GM12878 (cell line): ENCODE results near the gene CHRNB2. TPM values are rescaled to one million over a fixed set of nuclear protein-coding genes. Genes with fewer than 3 reads are reported as not detected.

Source experiments
- ASH2L ChIP-seq: fragments of 300-600, 200-600 bp; sonication (generic); IDR thresholded peaks from 2 replicates; pipeline ENCODE4 v1.6.1; 2017; ENCODE audit warnings: low read depth, mild to moderate bottlenecking, borderline replicate concordance
- CHD1 ChIP-seq: IDR thresholded peaks from 2 replicates; pipeline ENCODE4 v1.6.1; 2012; ENCODE audit warnings: low read depth, low read length, improper control_type of control experiment
- CREM ChIP-seq: IDR thresholded peaks from 2 replicates; pipeline ENCODE4 v1.6.1; 2014; ENCODE audit warnings: antibody characterized with exemption, low read depth
- ETV6 ChIP-seq, 2 experiments: fragments of 450-650 bp in 1 of 2; IDR thresholded peaks in 1 of 2; conservative IDR thresholded peaks in 1 of 2; 2 replicates each; pipeline ENCODE4 v1.6.1; 2014; ENCODE audit warnings: antibody characterized with exemption in 1 of 2, borderline replicate concordance in 1 of 2, low read depth in 1 of 2, mild to moderate bottlenecking in 1 of 2, moderate library complexity in 1 of 2
- HDAC2 ChIP-seq: fragments of 200-600 bp; sonication (generic); IDR thresholded peaks from 2 replicates; pipeline ENCODE4 v1.6.1; 2017
- IKZF2 ChIP-seq, 2 experiments: fragments of 450-650 bp; IDR thresholded peaks; 2 replicates each; pipeline ENCODE4 v1.6.1; 2017; ENCODE audit warnings: mild to moderate bottlenecking in 2 of 2, moderate library complexity in 2 of 2
- MEF2B ChIP-seq: fragments of 450-650 bp; IDR thresholded peaks from 2 replicates; pipeline ENCODE4 v1.6.1; 2018; ENCODE audit warnings: mild to moderate bottlenecking, moderate library complexity; ENCODE audit not compliant: partially characterized antibody, poor library complexity, severe bottlenecking
- PAX5 ChIP-seq: IDR thresholded peaks from 2 replicates; pipeline ENCODE4 v1.6.1; 2011; ENCODE audit warnings: low read depth, low read length, borderline replicate concordance
- POLR2A ChIP-seq: IDR thresholded peaks from 2 replicates; pipeline ENCODE4 v1.6.1; 2011; ENCODE audit warnings: low read depth, mild to moderate bottlenecking, low read length
- POLR2AphosphoS2 ChIP-seq: IDR thresholded peaks from 2 replicates; pipeline ENCODE4 v1.6.1; 2011; ENCODE audit warnings: low read depth, mild to moderate bottlenecking, low read length, improper control_type of control experiment, moderate library complexity
- RB1 ChIP-seq: fragments of 450-650 bp; formaldehyde crosslinking; IDR thresholded peaks from 2 replicates; pipeline ENCODE4 v1.6.1; 2017; ENCODE audit warnings: mild to moderate bottlenecking, borderline replicate concordance
- STAT1 ChIP-seq: fragments of 450-650 bp; conservative IDR thresholded peaks from 2 replicates; pipeline ENCODE4 v1.6.1; 2014; ENCODE audit warnings: antibody characterized with exemption, mild to moderate bottlenecking
- TCF12 ChIP-seq: IDR thresholded peaks from 2 replicates; pipeline ENCODE4 v1.6.1; 2011; ENCODE audit warnings: low read depth, mild to moderate bottlenecking, low read length
- TCF7 ChIP-seq: IDR thresholded peaks from 2 replicates; pipeline ENCODE4 v1.6.1; 2014; ENCODE audit warnings: antibody characterized with exemption, borderline replicate concordance
- ZBED1 ChIP-seq: IDR thresholded peaks from 2 replicates; pipeline ENCODE4 v1.6.1; 2016; ENCODE audit warnings: borderline replicate concordance
- ZNF207 ChIP-seq: fragments of 450-650 bp; IDR thresholded peaks from 2 replicates; pipeline ENCODE4 v1.6.1; 2014; ENCODE audit warnings: antibody characterized with exemption, mild to moderate bottlenecking, borderline replicate concordance
- polyA plus RNA-seq, 11 experiments: library from polyadenylated mRNA; depleted of rRNA in 4 of 11; unstranded in 6 of 11; stranded (reverse) in 5 of 11; fragments of >200 nt; fragmentation: Nextera tagmentation in 4 of 11; fragmentation: Illumina TruSeq in 1 of 11; extraction: Ambion mirVana in 4 of 11; extraction: Trizol in 1 of 11; gene quantifications; 1 replicate in 1 of 11; 2 replicates in 10 of 11; pipeline versions ENCODE4 v1.2.1 to v1.2.3, GENCODE V29; 2011 to 2016; ENCODE audit warnings: inconsistent platforms in 2 of 11, missing spikeins in 2 of 11, low read depth in 1 of 11
- total RNA-seq, 4 experiments: library from RNA; depleted of rRNA in 3 of 4; stranded (reverse); fragments of >200 nt in 3 of 4; fragmentation: Illumina TruSeq in 1 of 4; extraction: Trizol in 1 of 4; gene quantifications; 2 replicates each; pipeline versions ENCODE4 v1.2.1 to v1.2.3, GENCODE V29; 2013 to 2021
- TF ChIP-seq, protein P1 (sequence below): IDR thresholded peaks from 2 replicates; pipeline ENCODE4 v1.6.1; 2011; ENCODE audit warnings: mild to moderate bottlenecking, low read depth, low read length, moderate library complexity; ENCODE audit not compliant: insufficient replicate concordance
- TF ChIP-seq, protein P2 (sequence below): fragments of 150-350 bp; IDR thresholded peaks from 2 replicates; pipeline ENCODE4 v1.6.1; 2016; ENCODE audit warnings: low read depth, low read length
- TF ChIP-seq, protein P3 (sequence below): fragments of 450-650 bp; IDR thresholded peaks from 2 replicates; pipeline ENCODE4 v1.6.1; 2017; ENCODE audit warnings: borderline replicate concordance
- TF ChIP-seq, protein P4 (sequence below): IDR thresholded peaks from 2 replicates; pipeline ENCODE4 v1.6.1; 2012; ENCODE audit warnings: improper control_type of control experiment, low read depth, low read length; ENCODE audit not compliant: insufficient replicate concordance

Gene CHRNB2
- total and polyA plus RNA-seq, 10 of the 15 experiments (the other 5 are each of a cell fraction or from before 2014, with no cell fraction given), result 0.01 to 0.11 (median 0.03) TPM; not detected in 6

DNA sequence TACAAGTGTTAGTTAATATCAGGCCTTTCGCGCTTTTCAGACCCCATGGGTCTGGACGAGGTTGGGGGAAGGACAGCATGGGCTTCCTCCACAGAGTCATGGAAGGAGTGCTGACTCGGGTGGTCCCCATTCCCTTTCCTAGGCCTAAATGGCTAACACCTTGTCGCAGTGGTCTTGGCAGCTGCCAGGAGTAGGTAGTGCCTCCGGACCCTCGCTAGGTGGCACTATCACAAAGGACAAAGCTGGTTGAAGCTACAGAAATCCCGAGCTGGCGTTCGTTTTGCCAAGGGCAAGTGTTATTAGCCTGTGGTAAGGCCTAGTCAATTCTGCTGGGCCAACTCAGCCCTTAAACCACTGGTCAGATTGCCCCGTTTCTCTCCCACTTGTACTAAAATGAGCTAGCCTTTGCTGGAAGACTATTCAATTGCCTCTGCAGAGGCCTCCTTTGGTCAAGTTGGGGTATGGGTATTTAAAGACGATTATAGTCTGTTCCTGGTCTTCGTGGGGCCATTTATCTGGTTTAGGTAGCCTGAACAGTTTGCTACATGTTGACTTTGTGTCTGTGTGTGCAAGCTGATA, 8.0 kb upstream of the CHRNB2 start (continued):
- TF ChIP-seq CREM (no peak), ZBED1 (no peak), CHD1 (no peak), PAX5 (no peak), ASH2L (no peak), HDAC2 (no peak), ETV6 (conservative IDR thresholded peaks at IDR 0.05 in 1 of 2, IDR thresholded peaks at IDR 0.05 in 1 of 2; ENCODE audit: borderline replicate concordance in 1 of 2, low read depth in 1 of 2) (no peak), MEF2B (no peak), RB1 (peak; percentile 43; the same call in 1 of the 2 replicates), POLR2A (no peak), POLR2AphosphoS2 (no peak), STAT1 (no peak), TCF7 (no peak), ZNF207 (peak; percentile 20; the same call in 1 of the 2 replicates), TCF12 (peak; percentile 68; the same call in 1 of the 2 replicates), IKZF2 (IDR thresholded peaks at IDR 0.05) (peak in 1 of 2 experiments; percentile 10; a peak in 1 of 4 replicates)
- TF ChIP-seq, protein P1, sequence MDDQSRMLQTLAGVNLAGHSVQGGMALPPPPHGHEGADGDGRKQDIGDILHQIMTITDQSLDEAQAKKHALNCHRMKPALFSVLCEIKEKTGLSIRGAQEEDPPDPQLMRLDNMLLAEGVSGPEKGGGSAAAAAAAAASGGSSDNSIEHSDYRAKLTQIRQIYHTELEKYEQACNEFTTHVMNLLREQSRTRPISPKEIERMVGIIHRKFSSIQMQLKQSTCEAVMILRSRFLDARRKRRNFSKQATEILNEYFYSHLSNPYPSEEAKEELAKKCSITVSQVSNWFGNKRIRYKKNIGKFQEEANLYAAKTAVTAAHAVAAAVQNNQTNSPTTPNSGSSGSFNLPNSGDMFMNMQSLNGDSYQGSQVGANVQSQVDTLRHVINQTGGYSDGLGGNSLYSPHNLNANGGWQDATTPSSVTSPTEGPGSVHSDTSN, result no peak
- TF ChIP-seq, protein P2, sequence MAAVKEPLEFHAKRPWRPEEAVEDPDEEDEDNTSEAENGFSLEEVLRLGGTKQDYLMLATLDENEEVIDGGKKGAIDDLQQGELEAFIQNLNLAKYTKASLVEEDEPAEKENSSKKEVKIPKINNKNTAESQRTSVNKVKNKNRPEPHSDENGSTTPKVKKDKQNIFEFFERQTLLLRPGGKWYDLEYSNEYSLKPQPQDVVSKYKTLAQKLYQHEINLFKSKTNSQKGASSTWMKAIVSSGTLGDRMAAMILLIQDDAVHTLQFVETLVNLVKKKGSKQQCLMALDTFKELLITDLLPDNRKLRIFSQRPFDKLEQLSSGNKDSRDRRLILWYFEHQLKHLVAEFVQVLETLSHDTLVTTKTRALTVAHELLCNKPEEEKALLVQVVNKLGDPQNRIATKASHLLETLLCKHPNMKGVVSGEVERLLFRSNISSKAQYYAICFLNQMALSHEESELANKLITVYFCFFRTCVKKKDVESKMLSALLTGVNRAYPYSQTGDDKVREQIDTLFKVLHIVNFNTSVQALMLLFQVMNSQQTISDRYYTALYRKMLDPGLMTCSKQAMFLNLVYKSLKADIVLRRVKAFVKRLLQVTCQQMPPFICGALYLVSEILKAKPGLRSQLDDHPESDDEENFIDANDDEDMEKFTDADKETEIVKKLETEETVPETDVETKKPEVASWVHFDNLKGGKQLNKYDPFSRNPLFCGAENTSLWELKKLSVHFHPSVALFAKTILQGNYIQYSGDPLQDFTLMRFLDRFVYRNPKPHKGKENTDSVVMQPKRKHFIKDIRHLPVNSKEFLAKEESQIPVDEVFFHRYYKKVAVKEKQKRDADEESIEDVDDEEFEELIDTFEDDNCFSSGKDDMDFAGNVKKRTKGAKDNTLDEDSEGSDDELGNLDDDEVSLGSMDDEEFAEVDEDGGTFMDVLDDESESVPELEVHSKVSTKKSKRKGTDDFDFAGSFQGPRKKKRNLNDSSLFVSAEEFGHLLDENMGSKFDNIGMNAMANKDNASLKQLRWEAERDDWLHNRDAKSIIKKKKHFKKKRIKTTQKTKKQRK, result no peak
- TF ChIP-seq, protein P3, sequence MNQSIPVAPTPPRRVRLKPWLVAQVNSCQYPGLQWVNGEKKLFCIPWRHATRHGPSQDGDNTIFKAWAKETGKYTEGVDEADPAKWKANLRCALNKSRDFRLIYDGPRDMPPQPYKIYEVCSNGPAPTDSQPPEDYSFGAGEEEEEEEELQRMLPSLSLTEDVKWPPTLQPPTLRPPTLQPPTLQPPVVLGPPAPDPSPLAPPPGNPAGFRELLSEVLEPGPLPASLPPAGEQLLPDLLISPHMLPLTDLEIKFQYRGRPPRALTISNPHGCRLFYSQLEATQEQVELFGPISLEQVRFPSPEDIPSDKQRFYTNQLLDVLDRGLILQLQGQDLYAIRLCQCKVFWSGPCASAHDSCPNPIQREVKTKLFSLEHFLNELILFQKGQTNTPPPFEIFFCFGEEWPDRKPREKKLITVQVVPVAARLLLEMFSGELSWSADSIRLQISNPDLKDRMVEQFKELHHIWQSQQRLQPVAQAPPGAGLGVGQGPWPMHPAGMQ, result no peak
- TF ChIP-seq, protein P4, sequence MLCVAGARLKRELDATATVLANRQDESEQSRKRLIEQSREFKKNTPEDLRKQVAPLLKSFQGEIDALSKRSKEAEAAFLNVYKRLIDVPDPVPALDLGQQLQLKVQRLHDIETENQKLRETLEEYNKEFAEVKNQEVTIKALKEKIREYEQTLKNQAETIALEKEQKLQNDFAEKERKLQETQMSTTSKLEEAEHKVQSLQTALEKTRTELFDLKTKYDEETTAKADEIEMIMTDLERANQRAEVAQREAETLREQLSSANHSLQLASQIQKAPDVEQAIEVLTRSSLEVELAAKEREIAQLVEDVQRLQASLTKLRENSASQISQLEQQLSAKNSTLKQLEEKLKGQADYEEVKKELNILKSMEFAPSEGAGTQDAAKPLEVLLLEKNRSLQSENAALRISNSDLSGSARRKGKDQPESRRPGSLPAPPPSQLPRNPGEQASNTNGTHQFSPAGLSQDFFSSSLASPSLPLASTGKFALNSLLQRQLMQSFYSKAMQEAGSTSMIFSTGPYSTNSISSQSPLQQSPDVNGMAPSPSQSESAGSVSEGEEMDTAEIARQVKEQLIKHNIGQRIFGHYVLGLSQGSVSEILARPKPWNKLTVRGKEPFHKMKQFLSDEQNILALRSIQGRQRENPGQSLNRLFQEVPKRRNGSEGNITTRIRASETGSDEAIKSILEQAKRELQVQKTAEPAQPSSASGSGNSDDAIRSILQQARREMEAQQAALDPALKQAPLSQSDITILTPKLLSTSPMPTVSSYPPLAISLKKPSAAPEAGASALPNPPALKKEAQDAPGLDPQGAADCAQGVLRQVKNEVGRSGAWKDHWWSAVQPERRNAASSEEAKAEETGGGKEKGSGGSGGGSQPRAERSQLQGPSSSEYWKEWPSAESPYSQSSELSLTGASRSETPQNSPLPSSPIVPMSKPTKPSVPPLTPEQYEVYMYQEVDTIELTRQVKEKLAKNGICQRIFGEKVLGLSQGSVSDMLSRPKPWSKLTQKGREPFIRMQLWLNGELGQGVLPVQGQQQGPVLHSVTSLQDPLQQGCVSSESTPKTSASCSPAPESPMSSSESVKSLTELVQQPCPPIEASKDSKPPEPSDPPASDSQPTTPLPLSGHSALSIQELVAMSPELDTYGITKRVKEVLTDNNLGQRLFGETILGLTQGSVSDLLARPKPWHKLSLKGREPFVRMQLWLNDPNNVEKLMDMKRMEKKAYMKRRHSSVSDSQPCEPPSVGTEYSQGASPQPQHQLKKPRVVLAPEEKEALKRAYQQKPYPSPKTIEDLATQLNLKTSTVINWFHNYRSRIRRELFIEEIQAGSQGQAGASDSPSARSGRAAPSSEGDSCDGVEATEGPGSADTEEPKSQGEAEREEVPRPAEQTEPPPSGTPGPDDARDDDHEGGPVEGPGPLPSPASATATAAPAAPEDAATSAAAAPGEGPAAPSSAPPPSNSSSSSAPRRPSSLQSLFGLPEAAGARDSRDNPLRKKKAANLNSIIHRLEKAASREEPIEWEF, result no peak
